DMS 273 treated with DMSO at 0.1 percent for 48 hours (cell line): ENCODE measurements around the gene POLR3G.

Experiments used
- DNase-seq: peaks from one replicate; lab custom pipeline; 2025; lab: John Stamatoyannopoulos, UW

The POLR3G gene, protein sequence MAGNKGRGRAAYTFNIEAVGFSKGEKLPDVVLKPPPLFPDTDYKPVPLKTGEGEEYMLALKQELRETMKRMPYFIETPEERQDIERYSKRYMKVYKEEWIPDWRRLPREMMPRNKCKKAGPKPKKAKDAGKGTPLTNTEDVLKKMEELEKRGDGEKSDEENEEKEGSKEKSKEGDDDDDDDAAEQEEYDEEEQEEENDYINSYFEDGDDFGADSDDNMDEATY

GRCh38 chr5:90474235-90475107 is at the start of gene POLR3G, which contains the start of gene MBLAC2:
Gene POLR3G, plus strand, starts transcription at chr5:90474864. Its CDS starts 10,704 bp downstream, at chr5:90485568.
Gene MBLAC2, minus strand, starts transcription at chr5:90474771. Its CDS starts 479 bp downstream, at chr5:90474292.
- DNase-seq = peak; percentile 86

DNA sequence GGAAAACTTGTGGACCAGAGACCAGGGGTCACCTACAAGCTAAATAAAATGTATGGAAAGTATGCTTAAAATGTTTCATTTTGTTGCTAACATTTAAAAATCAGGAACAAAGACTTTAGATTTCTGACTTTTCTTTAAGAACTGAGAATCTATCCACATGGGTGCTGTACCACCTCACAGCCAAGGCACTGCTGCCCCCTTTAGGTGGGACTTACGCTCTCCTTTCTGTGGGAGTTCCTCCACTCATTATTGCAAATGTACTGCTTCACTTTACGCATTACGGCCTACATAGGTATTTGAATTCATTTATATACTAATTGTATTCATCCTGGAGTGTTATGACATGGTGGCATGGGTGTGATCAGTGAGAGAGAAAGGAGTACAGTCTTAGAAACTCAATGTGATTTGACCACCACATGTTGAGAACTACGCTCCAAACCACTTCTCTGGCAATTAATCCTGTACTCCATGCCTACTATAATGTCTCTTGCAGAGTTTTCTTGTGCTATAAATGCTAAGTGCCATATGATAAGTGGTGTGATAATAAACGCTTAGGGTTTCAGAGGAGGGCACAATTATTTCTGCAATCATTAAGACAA is 40.4 kb upstream of the POLR3G start:
- DNase-seq = no peak

GRCh38 chr5:90437663-90438062 is 37.0 kb upstream of the POLR3G start:
- DNase-seq = peak; percentile 12

DNA sequence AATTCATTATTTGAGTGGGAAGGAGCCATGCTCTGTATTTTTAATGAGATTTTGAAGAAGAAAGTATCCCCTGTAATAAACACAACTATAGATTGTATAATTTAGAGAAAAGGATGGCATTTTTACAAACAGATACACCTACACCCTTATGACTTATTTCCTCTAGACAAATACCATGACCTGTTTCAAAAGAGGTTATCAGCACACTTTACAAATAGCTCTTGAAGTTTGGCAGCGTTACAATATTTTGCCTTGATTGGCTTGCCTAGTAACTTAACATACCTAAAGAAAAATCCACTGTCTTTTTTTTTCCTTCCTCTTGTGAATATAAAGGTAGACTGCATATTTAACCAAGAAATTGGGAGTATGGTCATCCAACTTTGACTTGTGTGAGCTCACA is 36.6 kb upstream of the POLR3G start:
- no peak for DNase-seq

DNA sequence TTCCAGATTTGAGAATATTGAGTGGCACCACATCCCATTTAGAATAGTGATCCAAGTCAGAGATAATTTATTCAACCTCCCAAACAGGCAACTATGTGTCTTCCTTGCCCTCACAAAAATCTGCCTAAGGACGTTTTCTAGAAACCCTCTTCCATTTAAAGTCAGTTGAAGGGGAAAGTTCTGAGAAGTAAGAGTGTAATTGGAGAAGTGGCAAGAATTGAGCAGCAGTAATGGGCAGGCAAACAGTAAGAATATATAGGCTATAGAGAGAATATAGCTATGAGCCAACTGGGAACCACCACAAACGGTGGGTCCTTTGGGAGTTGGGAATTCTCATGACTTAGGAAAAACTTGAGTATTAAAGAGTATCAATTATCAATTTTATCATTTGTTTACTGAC is 34.0 kb upstream of the POLR3G start:
- DNase-seq = no peak

- no peak for DNase-seq
Observed at GRCh38 chr5:90446961-90447360, 27.7 kb upstream of the POLR3G start.

- DNase-seq = no peak
Observed at GRCh38 chr5:90461288-90461687, 13.4 kb upstream of the POLR3G start.

- no peak for DNase-seq
Observed at GRCh38 chr5:90472783-90473395, 1.8 kb upstream of the POLR3G start.

DNA sequence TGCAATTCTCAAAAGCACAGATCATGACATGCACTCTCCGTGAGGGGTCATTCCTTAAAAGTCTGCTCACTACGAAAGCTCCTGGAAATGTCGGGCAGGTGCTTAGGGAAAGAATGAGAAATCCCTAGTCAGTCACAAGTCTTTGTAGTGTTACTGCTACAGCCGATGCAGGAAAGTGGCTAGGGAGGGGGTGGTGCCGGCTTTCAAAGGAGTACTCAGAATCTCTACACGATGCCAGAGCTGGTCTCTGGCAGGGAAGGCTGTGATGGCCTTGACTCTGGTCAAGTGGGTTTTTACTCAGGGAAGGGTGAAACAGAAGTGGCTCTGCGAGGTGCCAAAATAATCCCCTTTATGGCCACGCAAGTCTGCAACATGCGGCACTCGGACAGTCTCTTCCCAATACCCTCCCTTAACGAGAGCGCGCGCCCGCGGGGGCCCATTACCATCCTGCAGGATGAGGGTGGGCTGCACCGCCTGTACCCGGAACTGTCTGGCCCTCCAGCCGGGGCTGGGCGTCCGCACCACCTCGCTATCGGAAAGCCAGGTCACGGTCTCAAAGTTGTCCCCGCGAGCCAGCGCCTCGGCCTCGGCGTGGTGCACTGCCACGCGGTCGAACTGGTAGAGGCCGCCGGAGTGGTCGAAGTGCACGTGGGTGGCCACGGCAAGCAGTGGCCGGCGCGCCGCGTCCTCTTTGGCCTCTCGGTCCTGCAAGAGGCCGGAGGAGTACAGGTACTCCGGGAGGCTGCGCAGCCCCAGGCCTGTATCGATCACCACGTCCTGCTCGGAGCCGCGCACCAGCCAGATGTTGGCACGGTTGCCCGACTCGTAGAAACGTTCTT is 1.0 kb upstream of the POLR3G start:
- DNase-seq = no peak

DNA sequence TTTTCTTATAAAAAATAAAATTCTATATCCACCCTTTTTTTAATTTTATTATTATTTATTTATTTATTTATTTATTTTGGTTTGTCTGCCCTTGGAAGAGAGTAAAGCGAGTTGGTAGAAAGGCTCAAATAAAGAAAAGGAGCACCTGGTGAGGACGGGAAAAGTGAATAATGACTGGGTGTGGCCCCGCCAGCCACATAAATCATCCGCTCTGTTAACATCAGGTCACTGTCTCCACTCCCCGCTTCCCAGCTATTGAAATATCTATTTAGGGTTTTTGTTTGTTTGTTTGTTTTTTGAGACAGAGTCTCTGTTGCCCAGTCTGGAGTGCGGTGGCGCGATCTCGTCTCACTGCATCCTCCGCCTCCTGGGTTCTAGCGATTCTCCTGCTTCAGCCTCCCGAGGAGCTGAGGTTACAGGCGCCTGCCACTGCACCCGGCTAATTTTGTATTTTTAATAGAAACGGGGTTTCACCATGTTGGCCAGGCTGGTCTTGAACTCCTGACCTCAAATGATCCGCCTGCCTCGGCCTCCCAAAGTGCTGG is 844 bp downstream of the POLR3G start:
- DNase-seq = no peak

DNA sequence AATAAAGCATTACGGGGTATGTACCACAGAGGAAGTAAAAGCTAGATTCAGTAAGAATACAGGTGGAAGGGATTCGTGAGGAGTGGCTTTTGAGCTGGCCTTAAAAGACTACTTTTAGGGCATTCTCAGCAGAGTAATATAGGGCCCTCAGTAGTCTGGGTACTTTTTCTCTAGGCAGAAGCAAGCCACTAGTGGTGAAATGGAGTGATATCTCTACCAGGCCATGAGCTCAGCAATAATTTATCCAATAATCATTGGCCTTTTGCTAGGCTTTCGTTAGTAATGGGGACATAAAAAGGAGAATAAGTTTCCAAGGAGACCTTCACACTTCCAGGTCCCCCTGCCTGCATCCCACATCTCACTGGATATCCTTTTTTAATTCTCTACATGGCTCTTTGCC is 1.7 kb downstream of the POLR3G start:
- DNase-seq = no peak

GRCh38 chr5:90477073-90477472 is 2.4 kb downstream of the POLR3G start:
- no peak for DNase-seq

- no peak for DNase-seq
Observed at GRCh38 chr5:90477621-90478215, 3.1 kb downstream of the POLR3G start.

DNA sequence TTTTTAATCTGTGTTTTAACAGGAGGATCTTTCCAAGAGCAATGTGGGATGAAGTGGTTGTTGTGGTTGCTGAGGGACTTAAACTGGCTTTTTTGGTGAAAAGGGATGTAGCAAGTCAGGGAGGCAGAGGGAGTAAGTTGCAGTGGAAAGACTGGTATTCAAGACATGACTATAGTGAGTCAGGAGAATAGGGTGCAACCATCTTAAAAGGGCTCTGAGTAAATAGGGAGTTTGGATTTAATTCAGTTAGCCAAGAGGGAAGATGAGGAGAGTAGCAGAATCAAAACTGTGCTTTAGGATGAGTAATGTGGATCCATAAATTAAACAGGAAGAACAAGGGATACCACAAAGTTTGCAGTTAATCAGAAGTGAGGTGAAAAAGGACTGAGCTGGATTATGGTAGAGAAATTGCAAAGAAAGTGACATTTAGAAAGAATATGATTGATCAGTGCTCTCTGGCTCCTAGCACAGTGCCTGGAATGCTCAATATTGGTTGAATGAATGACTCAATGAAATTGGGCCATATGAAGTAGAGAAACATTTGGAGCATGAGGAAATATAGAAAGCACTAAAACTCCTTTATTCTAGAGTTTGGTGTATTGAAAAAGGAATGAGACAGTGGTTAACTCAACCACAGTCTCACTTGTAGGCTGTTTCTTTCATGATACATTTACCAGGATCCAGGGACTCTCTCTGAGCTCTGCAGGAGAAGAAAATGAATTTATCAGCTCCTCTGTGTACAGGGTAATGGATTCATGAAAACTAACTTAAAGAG is 5.1 kb downstream of the POLR3G start:
- no peak for DNase-seq

DNA sequence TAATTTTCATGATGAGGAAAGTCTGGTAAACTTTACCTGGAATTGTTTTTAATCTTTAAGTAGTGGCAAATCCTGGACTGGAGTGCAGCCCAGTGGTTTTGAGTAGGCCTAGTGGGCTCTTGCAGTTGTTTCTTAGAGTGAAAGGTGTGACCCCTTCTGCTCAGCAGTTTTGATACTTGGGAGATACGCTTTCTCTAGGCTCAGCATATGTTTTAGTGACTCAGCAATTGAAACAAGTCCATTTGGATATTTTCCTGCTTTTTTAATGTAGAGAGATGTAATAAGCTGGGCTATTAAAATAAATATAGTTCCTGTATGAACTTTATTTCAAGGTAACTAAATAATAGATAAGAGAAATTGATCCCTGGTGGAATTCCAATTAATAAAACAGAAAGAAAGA is 6.0 kb downstream of the POLR3G start:
- DNase-seq = no peak

DNA sequence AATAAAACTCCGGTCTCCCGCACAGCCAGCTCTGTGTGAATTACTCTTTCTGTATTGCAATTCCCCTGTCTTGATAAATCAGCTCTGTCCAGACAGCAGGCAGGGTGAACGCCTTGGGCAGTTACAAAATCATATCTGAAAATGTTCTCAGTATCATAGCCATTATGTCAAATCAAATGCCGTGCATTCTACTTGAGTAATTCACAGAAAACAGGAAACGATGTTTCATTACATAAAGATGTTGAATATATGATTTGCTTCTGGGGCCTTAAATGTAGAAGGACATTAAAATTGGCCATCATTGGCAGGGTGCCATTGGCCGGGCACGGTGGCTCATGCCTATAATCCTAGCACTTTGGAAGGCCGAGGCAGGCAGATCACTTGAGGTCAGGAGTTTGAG is 8.5 kb downstream of the POLR3G start:
- DNase-seq = no peak

- DNase-seq = no peak
Observed at GRCh38 chr5:90484540-90484939, 9.9 kb downstream of the POLR3G start.

DNA sequence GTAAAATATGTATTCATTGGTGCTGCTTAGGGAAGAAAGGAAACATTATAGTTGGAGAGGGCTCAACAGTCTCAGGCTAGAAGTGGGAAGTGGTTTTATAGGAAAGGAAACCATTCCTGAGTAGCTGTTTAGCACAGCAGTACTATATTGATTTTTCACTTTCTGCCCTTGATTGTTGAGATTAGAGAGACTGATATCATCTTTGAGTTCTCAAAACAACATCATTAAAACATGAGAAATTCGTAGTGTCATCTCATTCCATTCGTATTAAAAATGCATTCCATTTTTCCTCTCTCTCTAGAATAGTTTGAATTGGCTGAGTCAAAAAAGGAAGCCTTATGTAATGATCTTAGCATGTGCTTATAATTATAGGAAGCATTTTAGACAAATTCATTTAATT is 14.1 kb downstream of the POLR3G start:
- DNase-seq = no peak

- no peak for DNase-seq
Observed at GRCh38 chr5:90494043-90494442, 19.4 kb downstream of the POLR3G start.

DNA sequence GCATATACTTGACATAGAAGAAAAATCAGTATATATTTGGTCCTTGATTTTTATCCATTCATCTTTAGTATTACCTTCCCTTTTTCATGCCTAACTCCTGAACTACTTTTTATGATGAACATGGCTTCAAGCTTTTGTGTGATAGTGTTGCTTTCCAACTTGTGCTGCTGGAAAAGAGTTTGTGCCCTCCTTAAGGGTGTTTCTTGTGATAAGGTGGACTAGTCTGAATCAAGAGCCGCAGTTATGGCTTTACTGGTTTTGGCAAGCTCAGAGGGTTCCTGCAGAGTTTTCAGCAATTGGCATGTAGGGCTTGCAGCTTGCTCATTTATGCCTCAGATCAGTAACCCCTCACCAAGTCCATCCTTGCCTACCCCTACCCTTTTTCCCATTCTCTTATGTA is 20.5 kb downstream of the POLR3G start:
- no peak for DNase-seq
